Glutamatergic neuron (in vitro differentiated cells): ENCODE data around the gene APMAP. TPM values are rescaled to one million over a fixed set of nuclear protein-coding genes. Genes with fewer than 3 reads are reported as not detected.

ENCODE experiments used
- DNase-seq: peaks from one replicate; pipeline ENCODE4 v3.0.0; 2022
- H3K27ac Mint-ChIP-seq: one replicate; pipeline ENCODE4 v1.8.0; 2020; ENCODE audit warnings: mild to moderate bottlenecking, mixed read lengths, inconsistent platforms; ENCODE audit not compliant: unreplicated experiment
- H3K27me3 Mint-ChIP-seq: one replicate; pipeline ENCODE4 v1.8.0; 2020; ENCODE audit warnings: mild to moderate bottlenecking, moderate library complexity, mixed read lengths, inconsistent platforms; ENCODE audit not compliant: unreplicated experiment
- H3K36me3 Mint-ChIP-seq: one replicate; pipeline ENCODE4 v1.8.0; 2020; ENCODE audit warnings: mild to moderate bottlenecking, mixed read lengths, inconsistent platforms; ENCODE audit not compliant: unreplicated experiment
- H3K4me1 Mint-ChIP-seq: one replicate; pipeline ENCODE4 v1.8.0; 2020; ENCODE audit warnings: mild to moderate bottlenecking, low read depth, mixed read lengths, inconsistent platforms; ENCODE audit not compliant: unreplicated experiment
- H3K4me3 Mint-ChIP-seq: one replicate; pipeline ENCODE4 v1.8.0; 2020; ENCODE audit warnings: mild to moderate bottlenecking, mixed read lengths, inconsistent platforms; ENCODE audit not compliant: unreplicated experiment
- H3K9me3 Mint-ChIP-seq: one replicate; pipeline ENCODE4 v1.8.0; 2020; ENCODE audit warnings: mild to moderate bottlenecking, moderate library complexity, mixed read lengths, inconsistent platforms; ENCODE audit not compliant: unreplicated experiment
- total RNA-seq: library from RNA; stranded (reverse); fragmentation: NEBNext Ultra II Directional; extraction: Animal tissue kit (Norgen Biotek cat#: 25700); gene quantifications from one replicate; pipeline ENCODE4 v1.2.1, GENCODE V29; 2021; ENCODE audit not compliant: unreplicated experiment
- TF ChIP-seq, protein P1 (sequence below): fragments of 200-600 bp; sonication (generic); IDR thresholded peaks from one replicate; pipeline ENCODE4 v1.5.0; 2021; ENCODE audit not compliant: partially characterized antibody, unreplicated experiment

The APMAP gene
- total RNA-seq, 1 donor from 2014 or later, result 218 TPM

DNA sequence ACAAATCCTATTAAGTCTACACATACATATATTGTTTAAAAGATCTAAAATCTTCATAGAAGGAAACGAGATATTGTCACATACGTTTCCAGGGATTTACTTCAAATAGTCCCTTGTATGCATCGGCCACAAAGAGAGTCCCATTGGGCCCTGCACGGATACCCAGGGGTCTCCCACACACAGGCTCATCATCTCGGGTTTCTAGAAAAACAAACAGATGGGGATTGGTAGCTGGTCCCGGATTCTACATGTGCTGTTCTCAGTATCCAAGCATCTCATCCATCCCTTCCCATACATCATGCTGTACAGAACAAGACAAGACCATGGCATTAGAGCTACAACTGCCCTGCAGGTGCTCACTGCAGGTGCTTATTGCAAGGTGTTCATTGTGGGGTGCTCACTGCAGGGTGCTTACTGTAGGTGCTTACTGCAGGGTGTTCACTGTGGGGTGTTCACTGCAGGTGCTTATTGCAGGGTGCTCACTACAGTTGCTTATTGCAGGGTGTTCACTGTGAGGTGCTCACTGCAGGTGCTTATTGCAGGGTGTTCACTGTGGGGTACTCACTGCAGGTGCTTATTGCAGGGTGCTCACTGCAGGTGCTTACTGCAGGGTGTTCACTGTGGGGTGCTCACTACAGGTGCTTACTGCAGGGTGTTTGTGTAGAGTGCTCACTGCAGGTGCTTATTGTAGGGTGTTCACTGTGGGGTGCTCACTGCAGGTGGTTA lies 21.0 kb downstream of the APMAP start:
- H3K4me1 Mint-ChIP-seq, result peaks cover 55% of the 10 kb centered on the region
- no peak for DNase-seq
- peaks cover 24% of the 10 kb centered on the region for H3K9me3 Mint-ChIP-seq
- H3K27me3 Mint-ChIP-seq, result peaks cover 9% of the 10 kb centered on the region
- peaks cover 13% of the 10 kb centered on the region for H3K36me3 Mint-ChIP-seq
- H3K27ac Mint-ChIP-seq, result no peak overlapping the region
- H3K4me3 Mint-ChIP-seq, result no peak overlapping the region
- TF ChIP-seq, protein P1, sequence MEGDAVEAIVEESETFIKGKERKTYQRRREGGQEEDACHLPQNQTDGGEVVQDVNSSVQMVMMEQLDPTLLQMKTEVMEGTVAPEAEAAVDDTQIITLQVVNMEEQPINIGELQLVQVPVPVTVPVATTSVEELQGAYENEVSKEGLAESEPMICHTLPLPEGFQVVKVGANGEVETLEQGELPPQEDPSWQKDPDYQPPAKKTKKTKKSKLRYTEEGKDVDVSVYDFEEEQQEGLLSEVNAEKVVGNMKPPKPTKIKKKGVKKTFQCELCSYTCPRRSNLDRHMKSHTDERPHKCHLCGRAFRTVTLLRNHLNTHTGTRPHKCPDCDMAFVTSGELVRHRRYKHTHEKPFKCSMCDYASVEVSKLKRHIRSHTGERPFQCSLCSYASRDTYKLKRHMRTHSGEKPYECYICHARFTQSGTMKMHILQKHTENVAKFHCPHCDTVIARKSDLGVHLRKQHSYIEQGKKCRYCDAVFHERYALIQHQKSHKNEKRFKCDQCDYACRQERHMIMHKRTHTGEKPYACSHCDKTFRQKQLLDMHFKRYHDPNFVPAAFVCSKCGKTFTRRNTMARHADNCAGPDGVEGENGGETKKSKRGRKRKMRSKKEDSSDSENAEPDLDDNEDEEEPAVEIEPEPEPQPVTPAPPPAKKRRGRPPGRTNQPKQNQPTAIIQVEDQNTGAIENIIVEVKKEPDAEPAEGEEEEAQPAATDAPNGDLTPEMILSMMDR, result no peak

DNA sequence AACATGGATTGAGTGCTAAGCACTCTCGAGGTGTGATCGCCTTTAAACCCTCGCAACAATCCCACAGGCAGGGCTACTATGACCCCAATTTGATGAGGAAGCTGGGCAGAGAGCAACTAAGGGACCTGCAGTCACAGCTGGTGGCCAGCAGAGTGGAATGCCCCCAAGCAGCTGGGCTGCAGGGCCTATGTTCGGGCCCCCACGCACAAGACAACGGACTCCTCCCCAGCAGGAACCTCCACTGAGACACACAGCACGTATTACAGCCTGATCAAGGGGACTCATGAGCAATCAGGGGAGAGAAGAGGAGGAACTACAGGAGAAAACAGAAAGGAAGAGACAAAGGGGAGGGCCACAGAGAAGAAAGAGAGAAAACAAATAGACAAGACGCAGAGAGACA lies 21.8 kb downstream of the APMAP start:
- TF ChIP-seq, protein P1, result no peak
- Mint-ChIP-seq H3K4me1 (peaks cover 63% of the 10 kb centered on the region), H3K36me3 (peaks cover 5% of the 10 kb centered on the region), H3K4me3 (peak overlapping the region; percentile 26), H3K27ac (peak overlapping the region; percentile 62), H3K27me3 (peaks cover 11% of the 10 kb centered on the region), H3K9me3 (peaks cover 28% of the 10 kb centered on the region)
- DNase-seq, result no peak

- Mint-ChIP-seq H3K9me3 (peaks cover 31% of the 10 kb centered on the region), H3K36me3 (no peaks in the 10 kb centered on the region), H3K27ac (peak overlapping the region; percentile 45), H3K4me1 (peaks cover 69% of the 10 kb centered on the region), H3K27me3 (peaks cover 16% of the 10 kb centered on the region), H3K4me3 (peak overlapping the region; percentile 25)
- no peak for DNase-seq
- TF ChIP-seq, protein P1, result no peak
Measured at GRCh38 chr20:24970030-24970553, 22.5 kb downstream of the APMAP start.

- Mint-ChIP-seq H3K4me1 (peaks cover 75% of the 10 kb centered on the region), H3K27ac (peak overlapping the region; percentile 97), H3K36me3 (no peaks in the 10 kb centered on the region), H3K9me3 (peaks cover 37% of the 10 kb centered on the region), H3K4me3 (no peak overlapping the region), H3K27me3 (peaks cover 23% of the 10 kb centered on the region)
- no peak for DNase-seq
- TF ChIP-seq, protein P1, result no peak
Measured at GRCh38 chr20:24969186-24970029, 23.1 kb downstream of the APMAP start.
